ENCODE data around the gene CEMIP2.

CEMIP2 gene

DNA sequence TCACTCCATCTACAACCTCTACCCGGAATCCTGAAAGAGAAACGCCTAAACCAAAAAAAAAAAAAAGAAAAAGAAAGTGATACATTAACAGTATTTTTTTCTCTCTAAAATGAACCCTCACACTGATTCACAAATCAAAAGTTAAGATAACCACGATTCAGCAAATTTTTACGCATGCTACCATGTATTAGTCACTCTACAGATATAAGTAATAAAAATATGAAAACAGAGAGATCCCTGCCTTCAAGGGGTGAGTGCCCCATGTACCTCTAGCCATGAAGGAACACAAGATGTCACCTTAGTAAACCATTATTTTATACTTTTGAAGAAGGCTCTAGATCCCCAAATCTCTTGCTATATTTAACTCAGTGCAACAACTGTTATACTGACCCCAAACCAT lies 33.4 kb downstream of the CEMIP2 start:
- no peak overlapping the region for H3K4me3 ChIP-seq (ENCODE audit: low read depth, low read length)
- TF ChIP-seq, protein P1, sequence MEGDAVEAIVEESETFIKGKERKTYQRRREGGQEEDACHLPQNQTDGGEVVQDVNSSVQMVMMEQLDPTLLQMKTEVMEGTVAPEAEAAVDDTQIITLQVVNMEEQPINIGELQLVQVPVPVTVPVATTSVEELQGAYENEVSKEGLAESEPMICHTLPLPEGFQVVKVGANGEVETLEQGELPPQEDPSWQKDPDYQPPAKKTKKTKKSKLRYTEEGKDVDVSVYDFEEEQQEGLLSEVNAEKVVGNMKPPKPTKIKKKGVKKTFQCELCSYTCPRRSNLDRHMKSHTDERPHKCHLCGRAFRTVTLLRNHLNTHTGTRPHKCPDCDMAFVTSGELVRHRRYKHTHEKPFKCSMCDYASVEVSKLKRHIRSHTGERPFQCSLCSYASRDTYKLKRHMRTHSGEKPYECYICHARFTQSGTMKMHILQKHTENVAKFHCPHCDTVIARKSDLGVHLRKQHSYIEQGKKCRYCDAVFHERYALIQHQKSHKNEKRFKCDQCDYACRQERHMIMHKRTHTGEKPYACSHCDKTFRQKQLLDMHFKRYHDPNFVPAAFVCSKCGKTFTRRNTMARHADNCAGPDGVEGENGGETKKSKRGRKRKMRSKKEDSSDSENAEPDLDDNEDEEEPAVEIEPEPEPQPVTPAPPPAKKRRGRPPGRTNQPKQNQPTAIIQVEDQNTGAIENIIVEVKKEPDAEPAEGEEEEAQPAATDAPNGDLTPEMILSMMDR (IDR thresholded peaks at IDR 0.05; ENCODE audit: insufficient read depth, low read depth, low read length, missing control alignments) = no peak
- DNase-seq (ENCODE audit: low read depth) = no peak

DNA sequence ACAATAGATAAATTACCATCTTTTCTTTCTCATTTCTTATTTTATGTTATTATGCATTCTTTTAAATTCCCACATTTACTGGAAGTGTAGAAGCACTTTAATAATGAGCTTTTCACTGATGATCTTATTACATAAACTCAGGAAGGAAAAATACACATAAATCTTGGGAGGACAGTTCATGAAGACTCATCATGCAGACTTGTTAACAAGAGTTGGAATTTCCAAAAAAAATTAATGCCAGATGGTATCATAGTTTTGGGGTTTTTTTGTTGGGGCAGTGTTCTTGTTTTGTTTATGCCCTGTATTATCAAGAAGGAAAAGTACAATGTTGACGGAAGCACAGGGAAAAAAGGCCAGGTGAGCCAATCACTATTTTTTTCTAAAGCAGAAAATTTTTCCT lies 35.1 kb downstream of the CEMIP2 start:
- no peak for DNase-seq (ENCODE audit: low read depth)
- TF ChIP-seq, protein P1 (IDR thresholded peaks at IDR 0.05; ENCODE audit: insufficient read depth, low read depth, low read length, missing control alignments) = no peak
- no peak overlapping the region for H3K4me3 ChIP-seq (ENCODE audit: low read depth, low read length)

DNA sequence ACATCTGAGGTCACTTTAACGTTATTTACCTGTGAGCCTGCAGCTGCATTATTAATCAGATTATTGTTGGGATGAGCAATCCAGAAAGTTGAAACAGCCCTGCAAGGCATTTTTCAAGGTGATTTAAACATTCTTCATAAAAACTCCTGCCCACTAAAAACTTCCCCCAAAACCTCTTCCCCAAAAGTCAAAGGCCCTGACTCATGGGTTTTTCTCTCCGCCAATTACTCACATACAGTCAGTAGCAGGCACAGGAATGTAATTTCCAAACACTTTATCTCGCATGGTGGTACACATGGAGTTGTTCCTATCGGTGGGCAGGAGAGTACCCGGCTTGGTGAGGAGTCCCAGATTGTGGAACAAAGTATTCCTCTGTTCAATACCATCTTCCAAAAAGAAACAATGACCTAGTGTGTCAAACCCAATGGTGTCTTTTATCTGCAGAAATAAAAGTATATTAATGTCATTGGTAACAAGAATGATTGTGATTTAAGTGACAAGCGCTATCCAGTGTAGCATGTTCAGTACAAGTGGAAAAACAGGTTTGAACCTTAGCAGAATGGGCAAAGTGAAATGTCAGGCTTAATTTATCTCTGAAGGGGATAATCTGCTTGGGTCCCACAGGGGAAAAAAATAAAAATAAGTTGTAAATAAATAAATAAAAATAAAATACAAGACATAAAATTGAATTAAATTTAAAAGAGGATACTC lies 38.3 kb downstream of the CEMIP2 start:
- TF ChIP-seq, protein P1 (IDR thresholded peaks at IDR 0.05; ENCODE audit: insufficient read depth, low read depth, low read length, missing control alignments) = no peak
- H3K4me3 ChIP-seq (ENCODE audit: low read depth, low read length) = no peak overlapping the region
- DNase-seq (ENCODE audit: low read depth) = no peak

DNA sequence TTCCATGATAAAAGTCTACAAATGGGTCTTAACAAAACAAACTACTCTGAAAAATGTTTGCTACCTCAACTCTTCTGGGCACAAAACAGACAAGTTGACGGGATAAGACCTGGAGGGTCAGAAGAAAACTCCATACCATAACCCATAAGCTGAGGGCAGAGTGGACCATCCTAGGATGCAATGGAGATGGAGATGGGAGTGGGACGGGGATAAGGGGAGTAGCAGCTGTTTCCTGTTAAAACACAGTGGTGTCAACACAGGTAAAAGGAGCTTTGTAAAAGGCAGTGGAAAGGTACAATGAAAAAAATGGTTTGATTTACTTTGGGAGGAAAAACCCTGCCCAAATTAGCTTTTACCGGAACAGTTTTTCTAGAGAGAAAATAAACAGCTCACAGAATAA lies 41.6 kb downstream of the CEMIP2 start:
- no peak overlapping the region for H3K4me3 ChIP-seq (ENCODE audit: low read depth, low read length)
- TF ChIP-seq, protein P1 (IDR thresholded peaks at IDR 0.05; ENCODE audit: insufficient read depth, low read depth, low read length, missing control alignments) = no peak
- DNase-seq (ENCODE audit: low read depth) = no peak

DNA sequence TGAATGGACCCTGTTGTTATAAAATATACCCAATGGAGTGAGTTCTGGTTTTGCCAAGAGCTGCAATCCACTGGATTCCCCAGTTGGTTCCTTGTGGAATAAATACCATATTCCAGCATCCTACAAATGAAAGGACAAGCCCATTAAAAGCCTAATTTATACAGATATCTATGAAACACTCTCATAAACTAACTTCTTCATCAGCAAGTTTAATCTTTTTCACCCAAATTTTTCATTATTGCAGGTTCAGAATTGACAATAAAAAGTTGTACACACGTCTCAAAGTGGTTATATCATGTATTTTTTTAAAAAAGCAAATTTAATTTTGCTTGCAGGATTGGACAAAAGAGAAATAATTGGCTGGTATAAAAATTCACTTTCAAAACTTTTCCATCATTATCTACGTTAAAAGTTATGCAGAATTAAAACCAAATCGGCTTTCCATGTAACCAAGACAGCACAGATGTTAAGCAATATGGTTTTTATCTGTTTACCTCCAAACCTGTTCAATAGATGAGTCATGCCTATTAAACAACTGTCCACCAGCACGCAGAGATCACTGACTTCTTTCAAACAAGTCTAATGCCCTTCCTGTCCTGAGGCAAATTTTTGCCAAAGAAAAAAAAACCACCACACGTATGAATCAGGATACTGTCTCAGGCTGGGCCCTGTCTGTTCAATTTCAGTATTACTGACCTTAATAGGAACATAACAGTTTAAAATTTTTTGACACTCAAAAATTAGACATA lies 42.5 kb downstream of the CEMIP2 start:
- TF ChIP-seq, protein P1 (IDR thresholded peaks at IDR 0.05; ENCODE audit: insufficient read depth, low read depth, low read length, missing control alignments) = no peak
- H3K4me3 ChIP-seq (ENCODE audit: low read depth, low read length) = no peak overlapping the region
- DNase-seq (ENCODE audit: low read depth) = no peak

DNA sequence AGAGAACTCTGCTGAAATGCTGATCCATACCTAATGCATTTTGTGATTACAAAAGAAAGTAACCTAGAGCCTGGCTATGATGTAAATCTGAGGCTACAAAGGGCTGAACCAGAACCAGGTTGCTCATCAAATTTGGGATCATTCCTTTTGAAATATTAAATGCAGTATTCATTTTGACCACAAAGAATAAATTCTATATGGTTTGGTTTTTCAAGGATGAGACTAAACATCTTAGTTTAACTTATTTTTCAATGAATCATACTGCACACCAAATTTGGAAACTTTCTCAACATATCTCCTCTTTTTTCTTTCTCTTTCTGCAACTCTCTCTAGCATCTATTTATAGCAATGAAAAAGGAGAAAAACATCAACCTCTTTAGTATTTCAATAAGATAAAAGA lies 46.5 kb downstream of the CEMIP2 start:
- TF ChIP-seq, protein P1 (IDR thresholded peaks at IDR 0.05; ENCODE audit: insufficient read depth, low read depth, low read length, missing control alignments) = no peak
- DNase-seq (ENCODE audit: low read depth) = no peak
- no peak overlapping the region for H3K4me3 ChIP-seq (ENCODE audit: low read depth, low read length)
